OCI-LY7 (cell line): Measurements from ENCODE around the gene ADAMTS20. TPM values are rescaled to one million over a fixed set of nuclear protein-coding genes. Genes with fewer than 3 reads are reported as not detected.

Experiments
- Bru-seq: library from RNA; stranded (reverse); fragments of 400-500 nt; gene quantifications from one replicate; lab custom pipeline; 2021; lab: Mats Ljungman, UMichigan
- BruChase-seq, 2 experiments: library from RNA; stranded (reverse); fragments of 400-500 nt; gene quantifications; one replicate each; lab custom pipeline; 2021; lab: Mats Ljungman, UMichigan
- BruUV-seq: library from RNA; stranded (reverse); fragments of 400-500 nt; replicated peaks from 2 replicates; lab custom pipeline; 2021; lab: Mats Ljungman, UMichigan
- CTCF ChIA-PET: fragments of 300-600 bp; sonication (Branson Sonifier 250); formaldehyde crosslinking; loops from one replicate; lab custom pipeline; 2022; ENCODE audit warnings: antibody characterized with exemption; ENCODE audit not compliant: unreplicated experiment; lab: Charles Lee
- POLR2A ChIA-PET: fragments of 300-600 bp; sonication (Branson Sonifier 250); formaldehyde crosslinking; loops from one replicate; lab custom pipeline; 2022; ENCODE audit warnings: antibody characterized with exemption; lab: Charles Lee
- DNase-seq: peaks from one replicate; pipeline ENCODE4 v3.0.0-alpha.2; 2015; ENCODE audit warnings: low spot score
- H2AFZ ChIP-seq: fragments of 200-600 bp; sonication (generic), shearing (Covaris generic); 2 replicates; pipeline ENCODE4 v1.6.1; 2014; ENCODE audit warnings: mild to moderate bottlenecking, antibody characterized with exemption, low read length, moderate library complexity
- H3K27ac ChIP-seq: fragments of 200-600 bp; sonication (generic); 2 replicates; pipeline ENCODE4 v1.5.1; 2014; ENCODE audit warnings: mixed run types, low read depth, mild to moderate bottlenecking, moderate library complexity, low read length, inconsistent platforms; ENCODE audit not compliant: poor library complexity, severe bottlenecking
- H3K36me3 ChIP-seq: fragments of 200-600 bp; sonication (generic); 2 replicates; pipeline ENCODE4 v1.6.1; 2014; ENCODE audit warnings: mild to moderate bottlenecking, antibody characterized with exemption, low read length, moderate library complexity, mixed read lengths; ENCODE audit not compliant: insufficient read depth
- H3K4me1 ChIP-seq: fragments of 200-600 bp; sonication (generic); 2 replicates; pipeline ENCODE4 v1.5.1; 2014; ENCODE audit warnings: mild to moderate bottlenecking, low read length; ENCODE audit not compliant: insufficient read depth, poor library complexity, severe bottlenecking
- H3K4me2 ChIP-seq: fragments of 200-600 bp; sonication (generic); 2 replicates; pipeline ENCODE4 v1.6.1; 2014; ENCODE audit warnings: mild to moderate bottlenecking, low read length
- H3K4me3 ChIP-seq: fragments of 200-600 bp; sonication (generic); 2 replicates; pipeline ENCODE4 v1.5.1; 2014; ENCODE audit warnings: mild to moderate bottlenecking, low read depth, low read length; ENCODE audit not compliant: poor library complexity, severe bottlenecking
- H3K79me2 ChIP-seq: fragments of 200-600 bp; sonication (generic); 2 replicates; pipeline ENCODE4 v1.6.1; 2016; ENCODE audit warnings: low read depth, mild to moderate bottlenecking, low read length, moderate library complexity, mixed read lengths; ENCODE audit not compliant: insufficient read depth
- H3K9me2 ChIP-seq: fragments of 200-600 bp; sonication (generic); 2 replicates; pipeline ENCODE4 v1.6.1; 2016; ENCODE audit warnings: mild to moderate bottlenecking, low read length, mixed read lengths; ENCODE audit not compliant: insufficient read depth
- H3K9me3 ChIP-seq: fragments of 200-600 bp; sonication (generic); 2 replicates; pipeline ENCODE4 v1.6.1; 2014; ENCODE audit warnings: mild to moderate bottlenecking, mixed run types, low read length, mixed read lengths
- H4K20me1 ChIP-seq: fragments of 200-600 bp; sonication (generic); 2 replicates; pipeline ENCODE4 v1.6.1; 2014; ENCODE audit warnings: mild to moderate bottlenecking, antibody characterized with exemption, low read length, moderate library complexity, mixed read lengths; ENCODE audit not compliant: insufficient read depth
- CTCF ChIP-seq: fragments of 200-600 bp; sonication (generic); conservative IDR thresholded peaks from 2 replicates; pipeline ENCODE4 v1.5.1; 2014; ENCODE audit warnings: mild to moderate bottlenecking, antibody characterized with exemption, low read length, moderate library complexity, mixed read lengths
- EZH2phosphoT487 ChIP-seq: fragments of 200-600 bp; sonication (generic); IDR thresholded peaks from 2 replicates; pipeline ENCODE4 v1.6.1; 2018; ENCODE audit warnings: low read depth, borderline replicate concordance, mild to moderate bottlenecking, mixed run types, antibody characterized with exemption, low read length, moderate library complexity, mixed read lengths
- intact Hi-C: fragments of 100-400 bp; cut with micrococcal nuclease; formaldehyde crosslinking; loops from one replicate; pipeline ENCODE4 v1.10.0; 2022; ENCODE audit not compliant: unreplicated experiment
- long read RNA-seq: library from polyadenylated mRNA; stranded (forward); transcript quantifications from one replicate; pipeline ENCODE4 v2.0.0, GENCODE V29; 2022
- total RNA-seq, 2 experiments: library from RNA; depleted of rRNA in 1 of 2; stranded (reverse); fragments of >200 nt in 1 of 2; shearing (Covaris generic) in 1 of 2; gene quantifications; 2 replicates each; pipeline ENCODE4 v1.2.3, GENCODE V29; 2014 to 2022

ADAMTS20 gene
- total RNA-seq (2014; rRNA removed; shearing (Covaris generic)) (not detected in 2 replicates), total RNA-seq (2022) (not detected in 2 replicates), Bru-seq, nascent RNA (percentile 4 among the genes with signal in this experiment), BruChase-seq, experiment 1, labeled RNA remaining after a 6-hour chase (percentile 2 among the genes with signal in this experiment), BruChase-seq, experiment 2, labeled RNA remaining after a 2-hour chase (percentile 3 among the genes with signal in this experiment)
- long read RNA-seq = 0 reads

GRCh38 chr12:43551971-43552559, at the start of gene ADAMTS20:
TSS of gene ADAMTS20 (minus strand) at chr12:43552203. CDS start at chr12:43551921, 282 bp downstream.
- BruUV-seq = no TSS peak
- Histone ChIP-seq H3K9me3 (peaks cover 13% of the 10 kb centered on the region; the same call in 1 of the 2 replicates), H4K20me1 (no peaks in the 10 kb centered on the region), H3K36me3 (no peaks in the 10 kb centered on the region), H3K4me1 (no peaks in the 10 kb centered on the region), H3K4me3 (no peak within 1 kb of the TSS), H3K27ac (no peak within 1 kb of the TSS), H3K4me2 (no peak within 1 kb of the TSS), H3K79me2 (no peaks in the 10 kb centered on the region), H3K9me2 (no peaks in the 10 kb centered on the region), H2AFZ (no peak within 1 kb of the TSS)
- TF ChIP-seq EZH2phosphoT487 (no peak), CTCF (no peak)
- ChIA-PET CTCF (no interaction called here), POLR2A (no interaction called here)
- DNase-seq = no peak
- intact Hi-C loops = no loop called here

GRCh38 chr12:43599708-43600107, 47.7 kb upstream of the ADAMTS20 start:
- intact Hi-C loops = no loop called here
- Histone ChIP-seq H3K9me2 (no peaks in the 10 kb centered on the region), H3K4me3 (no peak overlapping the region), H3K79me2 (no peaks in the 10 kb centered on the region), H3K4me2 (no peak overlapping the region), H3K36me3 (no peaks in the 10 kb centered on the region), H3K9me3 (no peaks in the 10 kb centered on the region), H3K27ac (no peak overlapping the region), H3K4me1 (no peaks in the 10 kb centered on the region), H4K20me1 (no peaks in the 10 kb centered on the region), H2AFZ (no peak overlapping the region)
- TF ChIP-seq CTCF (no peak), EZH2phosphoT487 (no peak)
- DNase-seq = no peak
- ChIA-PET CTCF (no interaction called here), POLR2A (no interaction called here)
- no TSS peak for BruUV-seq

GRCh38 chr12:43599066-43599465, 47.1 kb upstream of the ADAMTS20 start:
- no peak overlapping the region for H3K4me2 ChIP-seq
- BruUV-seq = no TSS peak
- H3K36me3 ChIP-seq = no peaks in the 10 kb centered on the region
- TF ChIP-seq EZH2phosphoT487 = no peak
- no peak for TF ChIP-seq CTCF
- H3K27ac ChIP-seq = no peak overlapping the region
- H3K9me2 ChIP-seq = no peaks in the 10 kb centered on the region
- intact Hi-C loops = no loop called here
- ChIA-PET POLR2A (interaction anchor here (0.6 to 0.7 kb wide), 2 partner anchors 10 to 1547 kb away, joined by 3 read pairs; no protein-coding TSS in a partner anchor), CTCF (no interaction called here)
- no peak overlapping the region for H3K4me3 ChIP-seq
- no peaks in the 10 kb centered on the region for H3K4me1 ChIP-seq
- no peak for DNase-seq
- H2AFZ ChIP-seq = no peak overlapping the region
- H3K79me2 ChIP-seq = no peaks in the 10 kb centered on the region
- H3K9me3 ChIP-seq = no peaks in the 10 kb centered on the region
- H4K20me1 ChIP-seq = no peaks in the 10 kb centered on the region
